K562 (cell line): ENCODE data around the gene GPR152. TPM values are rescaled to one million over a fixed set of nuclear protein-coding genes. Genes with fewer than 3 reads are reported as not detected.
A peak's percentile ranks its signal among the peaks of the same experiment; 100 is the strongest.

Source experiments
- ATAC-seq: fragments of 200-7000 bp; cut with Tn5 transposase; 3 replicates; pipeline ENCODE4 v1.9.1; 2020; ENCODE audit warnings: moderate library complexity
- BruUV-seq: library from RNA; stranded (reverse); fragments of 400-500 nt; replicated peaks from 2 replicates; lab custom pipeline; 2021; lab: Mats Ljungman, UMichigan
- CTCF ChIA-PET: fragments of 300-600 bp; formaldehyde crosslinking; extraction: SDS; loops from one replicate; lab custom pipeline; 2021; ENCODE audit warnings: low intra/inter-chr PET ratio; lab: Yijun Ruan, JAX
- POLR2A ChIA-PET: fragments of 300-600, 350-650 bp; sonication (Branson Sonifier 250); formaldehyde crosslinking; extraction: SDS; loops from one replicate; lab custom pipeline; 2021; ENCODE audit warnings: antibody characterized with exemption, inconsistent platforms; lab: Yijun Ruan, JAX
- DNase-seq, 4 experiments: peaks; one replicate each; pipeline versions ENCODE4 v3.0.0 to v3.0.0-alpha.2; 2011 to 2018; ENCODE audit warnings: low spot score in 3 of 4, mixed read lengths in 3 of 4; ENCODE audit errors: extremely low read depth in 1 of 4
- FAIRE-seq: peaks from 2 replicates; lab custom pipeline; 2011; peaks lifted over from hg19 to GRCh38; lab: Jason Lieb, UNC
- H2AFZ ChIP-seq: 2 replicates; pipeline ENCODE4 v1.6.0; 2011; ENCODE audit warnings: low read depth, low read length, control low read depth, inconsistent platforms
- H3K27ac ChIP-seq: fragments of 200-600 bp; 3 replicates; pipeline ENCODE4 v1.8.0; 2011; ENCODE audit warnings: low read depth, mild to moderate bottlenecking, control low read depth, inconsistent platforms, low read length, moderate library complexity, mixed read lengths; ENCODE audit errors: extremely low read depth
- H3K27me3 ChIP-seq, 2 experiments: fragments of 300-600 bp in 1 of 2; 2 replicates in 1 of 2; 3 replicates in 1 of 2; pipeline versions ENCODE4 v1.6.0 to v1.8.0; 2011; ENCODE audit warnings: inconsistent platforms in 2 of 2, low read length in 2 of 2, mild to moderate bottlenecking in 1 of 2, mixed read lengths in 1 of 2, moderate library complexity in 1 of 2; ENCODE audit not compliant: control insufficient read depth in 2 of 2, insufficient read depth in 2 of 2
- H3K36me3 ChIP-seq: fragments of 300-600 bp; 3 replicates; pipeline ENCODE4 v1.8.0; 2011; ENCODE audit warnings: mild to moderate bottlenecking, low read length, inconsistent platforms; ENCODE audit not compliant: control insufficient read depth, insufficient read depth
- H3K4me1 ChIP-seq, 2 experiments: fragments of 200-600 bp in 1 of 2; replicated peaks in 1 of 2; 2 replicates in 1 of 2; 3 replicates in 1 of 2; pipeline versions ENCODE4 v1.5.1 to v1.8.0; 2011; ENCODE audit warnings: inconsistent platforms in 2 of 2, low read length in 2 of 2, mild to moderate bottlenecking in 1 of 2, mixed read lengths in 1 of 2, moderate library complexity in 1 of 2; ENCODE audit not compliant: control insufficient read depth in 2 of 2, insufficient read depth in 2 of 2
- H3K4me2 ChIP-seq: 2 replicates; pipeline ENCODE4 v1.6.1; 2011; ENCODE audit warnings: low read length, control low read depth, inconsistent platforms, mixed read lengths; ENCODE audit not compliant: insufficient read depth
- H3K4me3 ChIP-seq: fragments of 200-600 bp; sonication (generic), shearing (Covaris generic); 2 replicates; pipeline ENCODE4 v1.5.1; 2016; ENCODE audit warnings: control low read depth, inconsistent platforms
- H3K79me2 ChIP-seq: fragments of 200-600 bp; 3 replicates; pipeline ENCODE4 v1.8.0; 2011; ENCODE audit warnings: low read length, inconsistent platforms; ENCODE audit not compliant: control insufficient read depth, insufficient read depth
- H3K9ac ChIP-seq, 2 experiments: 2 replicates each; pipeline versions ENCODE4 v1.6.0 to v1.6.1; 2011; ENCODE audit warnings: low read depth in 2 of 2, low read length in 2 of 2, control low read depth in 1 of 2, inconsistent platforms in 1 of 2, mild to moderate bottlenecking in 1 of 2, mixed read lengths in 1 of 2; ENCODE audit not compliant: insufficient read depth in 1 of 2
- H3K9me1 ChIP-seq: one replicate; pipeline ENCODE4 v1.6.0; 2011; ENCODE audit warnings: inconsistent platforms, mild to moderate bottlenecking, low read length, moderate library complexity; ENCODE audit not compliant: control insufficient read depth, insufficient read depth
- H3K9me3 ChIP-seq: replicated peaks from 2 replicates; pipeline ENCODE4 v1.5.1; 2011; ENCODE audit warnings: low read depth, low read length, inconsistent platforms; ENCODE audit not compliant: control insufficient read depth, insufficient read depth
- H4K20me1 ChIP-seq: replicated peaks from 2 replicates; pipeline ENCODE4 v1.6.1; 2011; ENCODE audit warnings: low read length, inconsistent platforms, mixed read lengths; ENCODE audit not compliant: control insufficient read depth, insufficient read depth
- BCOR ChIP-seq: fragments of 450-650 bp; IDR thresholded peaks from 2 replicates; pipeline ENCODE4 v1.6.1; 2016
- GATA2 ChIP-seq: sonication (generic); formaldehyde crosslinking; IDR thresholded peaks from 2 replicates; pipeline ENCODE4 v1.4.0; 2020; ENCODE audit warnings: mild to moderate bottlenecking, missing genetic modification reagents
- NRF1 ChIP-seq, 2 experiments: fragments of 450-650 bp; IDR thresholded peaks in 1 of 2; conservative IDR thresholded peaks in 1 of 2; 2 replicates each; pipeline ENCODE4 v1.6.1; 2014; ENCODE audit warnings: mild to moderate bottlenecking in 2 of 2
- POLR2A ChIP-seq: fragments of 450-650 bp; conservative IDR thresholded peaks from 2 replicates; pipeline ENCODE4 v1.6.1; 2016
- ZC3H4 ChIP-seq: sonication (generic); formaldehyde crosslinking; IDR thresholded peaks from 2 replicates; pipeline ENCODE4 v1.9.0; 2021; ENCODE audit warnings: missing genetic modification reagents, borderline replicate concordance
- ZNF785 ChIP-seq: fragments of 250-450 bp; sonication (Bioruptor Pico); IDR thresholded peaks from 2 replicates; pipeline ENCODE4 v1.4.0; 2020; ENCODE audit warnings: mild to moderate bottlenecking
- WGBS: fragments of 100-300 bp; shearing (Covaris generic); methylation state at CpG from one replicate; pipeline ENCODE4 v1.1.6; 2016; ENCODE audit warnings: low coverage, mixed read lengths; ENCODE audit not compliant: insufficient coverage; ENCODE audit errors: missing lambda C conversion rate; 5-methylcytosine and 5-hydroxymethylcytosine counted together
- in situ Hi-C: fragments of 300-500 bp; cut with MboI; formaldehyde crosslinking; loops from 4 replicates; pipeline ENCODE4 v1.15.0; 2018; ENCODE audit warnings: inconsistent platforms, mixed read lengths
- intact Hi-C: fragments of 100-400 bp; cut with micrococcal nuclease; formaldehyde crosslinking; loops from 2 replicates; pipeline ENCODE4 v1.14.2; 2022
- polyA plus RNA-seq, 8 experiments: library from polyadenylated mRNA; depleted of rRNA in 4 of 8; stranded (reverse) in 5 of 8; unstranded in 3 of 8; fragments of >200 nt; fragmentation: Nextera tagmentation in 2 of 8; fragmentation: Illumina TruSeq in 1 of 8; extraction: Ambion mirVana in 2 of 8; extraction: Trizol in 1 of 8; gene quantifications; 2 replicates each; pipeline versions ENCODE4 v1.2.1 to v1.2.3, GENCODE V29; 2011 to 2014; ENCODE audit warnings: inconsistent platforms in 1 of 8, missing spikeins in 1 of 8
- total RNA-seq, 7 experiments: library from RNA; depleted of rRNA in 6 of 7; stranded (reverse); fragments of >200 nt in 6 of 7; fragmentation: Illumina TruSeq in 2 of 7; extraction: Trizol in 2 of 7; gene quantifications; 2 replicates each; pipeline versions ENCODE4 v1.2.1 to v1.2.3, GENCODE V29; 2011 to 2021; ENCODE audit warnings: low replicate concordance in 1 of 7

The GPR152 gene
- total and polyA plus RNA-seq, 9 of the 15 experiments (the other 6 are each of a cell fraction or from before 2014, with no cell fraction given) = not detected

GRCh38 chr11:67437809-67438157, 14.7 kb downstream of the GPR152 start:
- CTCF ChIA-PET = no interaction called here
- no peak for DNase-seq
- no peak for FAIRE-seq
- ATAC-seq = no peak
- Histone ChIP-seq H3K9ac (peak overlapping the region in 1 of 2 experiments; percentile 81; a peak in 2 of 4 replicates), H3K27me3 (no peaks in the 10 kb centered on the region), H3K9me3 (no peaks in the 10 kb centered on the region), H3K79me2 (no peaks in the 10 kb centered on the region; the same call in 1 of the 3 replicates), H3K36me3 (peaks cover 85% of the 10 kb centered on the region; the same call in 2 of the 3 replicates)
- in situ Hi-C loops = no loop called here
- peak; percentile 28; the same call in 1 of the 2 replicates for TF ChIP-seq BCOR
- 0 out of 2 replicates have a peak, but pooled peaks have one; percentile 42 for TF ChIP-seq POLR2A
- no peak for TF ChIP-seq NRF1 (conservative IDR thresholded peaks at IDR 0.05 in 1 of 2, IDR thresholded peaks at IDR 0.05 in 1 of 2)
- no peak for TF ChIP-seq GATA2
- no peak for TF ChIP-seq ZC3H4 (CRISPR knock-in tag)
- TF ChIP-seq ZNF785 = no peak
- TF ChIP-seq, all 486 proteins: peak for 2
- intact Hi-C loops = no loop called here
- H3K4me1 ChIP-seq = peaks cover 16 to 94% of the 10 kb centered on the region in 2 experiments
- peak overlapping the region; percentile 86; the same call in 1 of the 3 replicates for H3K27ac ChIP-seq
- H4K20me1 ChIP-seq = no peaks in the 10 kb centered on the region
- no TSS peak for BruUV-seq
- H2AFZ ChIP-seq = no peak overlapping the region
- POLR2A ChIA-PET = interaction anchor here (0.8 to 3.0 kb wide), 7 partner anchors 8 to 51 kb away, joined by 3 to 21 read pairs (median 3); partner anchors contain the start of gene RPS6KB2
- H3K9me1 ChIP-seq = peaks cover 4% of the 10 kb centered on the region
- no peak overlapping the region for H3K4me2 ChIP-seq
- H3K4me3 ChIP-seq = no peak overlapping the region
- 84% methylated on average over 3 of the region's 3 CpGs for WGBS
